ENCODE results near the gene CAPZA2.

DNA sequence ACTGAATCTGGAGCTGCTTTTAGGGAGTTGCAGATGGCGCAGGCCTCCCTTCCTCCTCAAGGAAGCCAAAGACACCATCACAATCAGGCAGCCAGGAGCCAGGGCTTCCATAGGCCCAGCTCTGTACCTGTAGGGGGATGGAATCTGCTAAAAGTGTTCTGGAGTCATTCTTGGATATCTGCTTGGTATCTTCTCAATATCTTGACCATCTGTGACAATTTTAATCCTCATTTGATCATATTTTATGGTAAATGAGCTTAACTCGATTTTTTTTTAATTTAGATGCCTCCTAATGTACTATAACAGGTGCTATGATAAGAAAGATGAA is 94.1 kb downstream of the CAPZA2 start:
- TF ChIP-seq EP300 (IDR thresholded peaks at IDR 0.05) = no peak
- TF ChIP-seq POLR2A (IDR thresholded peaks at IDR 0.05) = no peak
- TF ChIP-seq POLR2AphosphoS5 (IDR thresholded peaks at IDR 0.05) = no peak
- TF ChIP-seq, protein P1, sequence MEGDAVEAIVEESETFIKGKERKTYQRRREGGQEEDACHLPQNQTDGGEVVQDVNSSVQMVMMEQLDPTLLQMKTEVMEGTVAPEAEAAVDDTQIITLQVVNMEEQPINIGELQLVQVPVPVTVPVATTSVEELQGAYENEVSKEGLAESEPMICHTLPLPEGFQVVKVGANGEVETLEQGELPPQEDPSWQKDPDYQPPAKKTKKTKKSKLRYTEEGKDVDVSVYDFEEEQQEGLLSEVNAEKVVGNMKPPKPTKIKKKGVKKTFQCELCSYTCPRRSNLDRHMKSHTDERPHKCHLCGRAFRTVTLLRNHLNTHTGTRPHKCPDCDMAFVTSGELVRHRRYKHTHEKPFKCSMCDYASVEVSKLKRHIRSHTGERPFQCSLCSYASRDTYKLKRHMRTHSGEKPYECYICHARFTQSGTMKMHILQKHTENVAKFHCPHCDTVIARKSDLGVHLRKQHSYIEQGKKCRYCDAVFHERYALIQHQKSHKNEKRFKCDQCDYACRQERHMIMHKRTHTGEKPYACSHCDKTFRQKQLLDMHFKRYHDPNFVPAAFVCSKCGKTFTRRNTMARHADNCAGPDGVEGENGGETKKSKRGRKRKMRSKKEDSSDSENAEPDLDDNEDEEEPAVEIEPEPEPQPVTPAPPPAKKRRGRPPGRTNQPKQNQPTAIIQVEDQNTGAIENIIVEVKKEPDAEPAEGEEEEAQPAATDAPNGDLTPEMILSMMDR (IDR thresholded peaks at IDR 0.05) = no peak

Data from upper lobe of left lung (tissue), 4 donors.